Activated CD8-positive, alpha-beta memory T cell treated with anti-CD3 and anti-CD28 coated beads for 24 hours (primary cell): ENCODE measurements around the gene KCNIP4.

Source experiments
- DNase-seq: peaks from one replicate; pipeline ENCODE4 v3.0.0-alpha.2; 2020

Gene KCNIP4

DNA sequence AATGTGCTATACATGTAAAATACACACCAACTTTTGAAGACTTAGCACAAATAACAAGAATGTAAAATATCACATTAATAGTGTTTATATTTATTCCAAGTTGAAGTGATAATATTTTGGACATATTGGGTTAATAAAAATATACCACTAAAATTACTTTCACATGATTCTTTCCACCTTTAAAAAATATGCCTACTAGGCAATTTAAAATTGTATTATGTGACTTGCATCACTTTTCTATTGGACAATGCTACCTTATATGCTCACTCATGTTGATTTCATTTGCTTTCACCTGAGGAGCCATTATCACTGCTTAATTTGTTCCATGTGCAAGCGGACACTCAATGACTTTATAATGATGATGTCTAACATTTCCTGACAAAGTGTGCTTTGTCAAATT lies 1251.8 kb downstream of the KCNIP4 start:
- no peak for DNase-seq

GRCh38 chr4:20687864-20688263 lies 1260.7 kb downstream of the KCNIP4 start:
- DNase-seq: no peak

DNA sequence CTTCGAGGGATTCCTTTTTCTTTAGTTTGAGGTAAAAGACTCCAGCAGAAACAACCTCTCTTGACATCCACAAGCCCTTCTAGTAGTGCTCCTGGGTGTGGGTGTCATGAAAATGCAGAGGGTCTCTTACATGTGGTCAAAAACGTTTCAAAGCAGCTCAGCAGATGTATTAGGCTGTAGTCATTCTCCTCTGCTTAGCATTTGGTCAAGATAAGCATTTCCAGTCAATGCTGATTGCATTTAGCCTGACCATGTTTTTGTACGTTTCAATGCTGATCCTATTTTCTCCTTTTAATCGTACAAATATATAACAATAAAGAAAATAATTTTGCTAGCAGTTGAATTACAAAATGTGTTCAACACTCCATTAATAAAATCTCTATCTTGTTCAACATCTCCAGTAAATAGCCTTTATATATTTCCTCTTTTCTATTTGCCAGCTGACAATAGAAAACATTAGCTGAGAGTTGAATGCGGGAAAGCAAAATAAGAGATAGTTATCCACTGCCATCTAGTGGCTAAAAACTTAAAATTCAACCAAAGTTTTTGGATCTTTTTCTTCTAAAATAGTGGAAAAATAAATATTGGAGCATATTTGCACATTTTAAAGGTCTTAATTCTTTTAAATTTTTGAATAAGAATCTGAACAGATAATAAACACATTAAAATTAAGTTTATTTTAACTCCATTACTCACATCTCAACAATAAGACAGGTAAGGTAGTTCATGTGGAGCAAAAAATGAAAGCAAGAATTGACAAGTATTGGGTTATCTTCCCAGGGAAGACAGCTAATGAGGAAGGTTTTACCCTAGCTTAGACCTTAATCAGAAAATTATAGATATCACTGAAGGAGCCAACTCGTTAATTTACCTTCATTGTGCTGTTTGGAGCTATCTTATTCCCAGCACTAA lies 1263.5 kb downstream of the KCNIP4 start:
- no peak for DNase-seq

DNA sequence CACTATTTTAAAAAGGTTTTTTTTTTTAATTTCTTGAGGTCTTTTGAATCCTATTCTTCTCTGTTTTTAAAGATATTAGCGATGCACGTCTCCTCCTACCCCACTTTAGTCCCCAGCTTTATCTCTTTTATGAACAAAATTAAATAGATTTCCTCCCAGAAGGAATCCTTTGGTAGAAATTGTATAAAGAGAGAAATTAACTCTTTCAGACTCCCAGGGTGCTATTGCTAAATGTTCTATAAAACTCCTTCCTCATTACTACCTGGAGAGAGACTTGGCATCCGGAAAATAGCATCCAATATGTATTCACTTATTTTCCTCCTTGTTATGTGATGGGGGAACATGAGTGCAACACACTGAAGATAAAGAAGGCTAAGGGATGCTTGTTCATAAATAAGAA lies 1264.8 kb downstream of the KCNIP4 start:
- DNase-seq: no peak

GRCh38 chr4:20682853-20683252 lies 1265.7 kb downstream of the KCNIP4 start:
- DNase-seq: no peak

GRCh38 chr4:20681271-20681670 lies 1267.3 kb downstream of the KCNIP4 start:
- no peak for DNase-seq

GRCh38 chr4:20680736-20681135 lies 1267.8 kb downstream of the KCNIP4 start:
- DNase-seq: no peak

DNA sequence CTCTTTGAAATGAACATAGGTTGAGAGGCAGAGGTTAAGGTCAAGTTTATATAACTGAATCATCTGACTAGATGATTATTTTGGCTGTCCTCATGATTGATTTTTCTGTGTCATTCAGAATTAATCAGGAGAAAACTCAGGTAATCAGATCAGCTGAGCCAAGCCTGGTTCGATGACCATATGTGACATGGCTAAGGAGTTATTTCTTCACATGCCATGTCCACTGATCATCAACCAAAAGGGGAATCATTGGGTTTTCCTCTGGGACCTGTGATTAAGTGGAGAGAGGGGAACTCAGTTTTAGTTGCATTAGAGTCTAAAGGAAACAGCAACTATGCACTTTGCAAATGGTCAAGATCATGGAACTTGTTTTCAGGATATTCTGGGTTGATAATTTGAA lies 1268.6 kb downstream of the KCNIP4 start:
- DNase-seq: no peak
